Sciatic nerve (tissue), 2 donors: Measurements from ENCODE around the gene CPN2. TPM values are rescaled to one million over a fixed set of nuclear protein-coding genes. Genes with fewer than 3 reads are reported as not detected.

Source experiments
- ATAC-seq: fragments of 200-7000 bp; cut with Tn5 transposase; one replicate; pipeline ENCODE4 v1.9.1; 2020; ENCODE audit warnings: mild to moderate bottlenecking, moderate library complexity
- DNase-seq: peaks from one replicate; pipeline ENCODE4 v3.0.0-alpha.2; 2020; ENCODE audit warnings: low spot score
- intact Hi-C: fragments of 100-400 bp; cut with DNase I; formaldehyde crosslinking; loops from one replicate; pipeline ENCODE4 v1.14.2; 2022
- total RNA-seq: library from RNA; stranded (reverse); fragmentation: NEBNext Ultra II Directional; extraction: Animal tissue kit (Norgen Biotek cat#: 25700); gene quantifications from one replicate; pipeline ENCODE4 v1.2.1, GENCODE V29; 2021
- donor health status: DM: no; HTN: no; CAD: no.
- donor health status: DM: no; HTN: no; CAD: no.

The CPN2 gene
- total RNA-seq, 1 donor from 2014 or later, result not detected

DNA sequence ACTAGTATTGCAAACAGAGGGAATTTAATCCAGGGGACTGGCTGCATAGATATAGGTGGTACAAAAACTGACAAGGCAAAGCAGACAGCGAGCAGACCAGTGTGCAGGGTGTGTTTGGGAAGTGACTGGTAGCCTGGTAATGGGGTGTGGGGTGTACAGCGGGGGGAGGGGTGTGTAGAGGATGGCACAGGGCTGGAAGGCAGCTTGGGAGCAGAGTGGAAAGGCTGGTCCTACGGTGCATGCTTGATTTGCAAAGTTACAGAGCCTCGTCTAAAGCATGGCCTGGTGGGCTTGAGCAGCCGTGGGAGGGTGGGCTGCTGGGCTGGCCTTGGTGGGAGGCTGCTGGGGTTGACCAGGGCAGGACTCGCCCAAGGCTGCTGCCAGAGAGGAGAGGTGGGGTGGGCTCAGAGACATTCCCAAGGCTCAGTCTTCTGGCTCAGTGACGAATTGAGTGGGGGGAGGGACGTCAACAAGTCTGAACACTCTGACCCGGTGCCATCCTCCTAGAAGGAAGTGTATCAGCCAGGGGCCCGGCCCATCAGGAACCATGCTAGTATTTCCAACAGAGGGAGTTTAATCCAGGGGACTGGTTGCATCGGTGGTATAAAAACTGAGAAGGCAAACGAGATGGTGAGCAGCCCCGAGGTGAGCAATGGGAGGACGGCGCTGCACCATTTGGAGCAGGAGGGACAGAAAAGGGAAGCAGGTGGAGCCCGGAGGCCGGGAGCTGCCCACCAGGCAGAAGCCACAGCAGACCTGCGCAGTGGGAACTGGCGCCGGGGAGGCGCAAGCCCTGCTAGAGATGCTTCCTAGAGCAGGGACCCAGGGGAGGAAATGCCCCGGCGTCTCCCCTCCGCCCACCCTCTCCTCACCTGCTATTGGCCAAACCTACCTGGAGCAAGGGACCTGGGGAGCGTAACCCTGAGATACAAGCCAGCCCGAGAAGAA lies 29.2 kb downstream of the CPN2 start:
- DNase-seq (no peak), ATAC-seq (no peak)
- intact Hi-C loops, result no loop called here

DNA sequence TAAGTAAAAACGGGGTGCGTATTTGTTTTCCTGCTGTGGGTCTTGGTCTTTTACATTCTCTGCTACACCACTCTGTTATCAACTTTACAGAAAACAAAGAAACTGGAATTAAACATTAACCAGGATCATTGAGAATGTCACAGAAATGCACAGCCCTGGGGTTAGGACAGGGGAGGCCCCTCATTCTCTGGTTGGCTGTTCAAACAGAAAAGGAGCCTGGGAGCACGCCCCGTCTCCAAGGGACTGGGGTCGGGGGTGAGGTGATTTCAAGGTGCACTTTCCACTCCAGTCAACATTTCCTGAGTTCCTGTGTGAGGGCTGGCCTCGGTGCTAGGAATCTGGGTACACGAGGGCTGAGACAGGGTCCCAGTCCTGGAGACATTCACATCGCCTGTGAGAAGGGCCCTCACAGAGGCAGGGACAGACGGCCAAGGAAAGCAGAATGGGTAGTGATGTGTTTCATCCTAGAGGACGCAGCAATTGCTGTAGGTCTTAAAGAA lies 30.3 kb downstream of the CPN2 start:
- no peak for DNase-seq
- intact Hi-C loops, result no loop called here
- no peak for ATAC-seq

DNA sequence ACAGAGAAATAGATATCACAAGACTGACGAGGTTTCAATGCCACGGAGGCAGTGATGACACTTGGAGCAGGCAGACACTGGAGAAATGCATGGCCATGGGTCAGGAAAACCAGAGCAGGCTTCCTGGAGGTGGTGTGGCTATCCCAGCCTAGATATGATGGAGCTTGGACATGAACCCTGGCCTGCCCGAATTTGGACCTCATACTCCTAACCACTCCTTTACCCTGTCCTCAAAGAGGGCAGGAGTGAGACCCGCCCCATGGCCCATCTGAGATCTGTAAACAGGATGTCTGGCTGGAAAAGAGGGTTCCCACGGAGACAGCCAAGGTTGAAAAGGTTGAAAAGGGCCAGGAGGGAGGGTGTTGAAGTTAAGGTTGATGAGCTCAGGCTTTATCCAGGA lies 31.0 kb downstream of the CPN2 start:
- intact Hi-C loops, result no loop called here
- no peak for ATAC-seq
- no peak for DNase-seq

DNA sequence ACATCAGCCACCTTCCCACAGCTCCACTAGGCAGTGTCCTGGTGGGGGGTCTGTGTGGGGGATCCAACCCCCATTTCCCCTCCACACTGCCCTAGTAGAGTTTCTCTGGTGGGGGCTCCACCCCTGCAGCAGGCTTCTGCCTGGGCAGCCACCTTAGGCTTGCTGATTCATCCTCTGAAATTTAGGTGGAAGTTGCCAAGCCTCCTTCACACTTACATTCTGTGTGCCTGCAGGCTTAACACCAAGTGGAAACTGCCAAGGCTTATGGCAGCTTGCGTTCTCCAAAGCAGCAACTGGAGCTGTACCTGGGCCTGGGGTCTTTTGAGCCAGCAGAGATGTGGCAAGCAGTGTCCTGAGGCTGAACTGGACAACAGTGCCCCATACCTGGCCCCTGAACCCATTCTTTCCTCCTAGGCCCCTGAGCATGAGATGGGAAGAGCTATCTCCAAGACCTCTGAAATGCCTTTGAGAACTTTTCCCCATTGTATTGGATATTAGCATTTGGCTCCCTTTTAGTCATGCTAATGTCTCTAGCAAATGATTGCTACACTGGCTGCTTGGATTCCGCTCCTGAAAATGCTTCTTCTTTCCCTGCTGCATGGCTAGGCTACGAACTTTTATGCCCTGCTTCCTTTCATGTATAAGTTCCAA lies 32.5 kb downstream of the CPN2 start:
- intact Hi-C loops, result loop anchor here (5.0 kb wide), 1 partner anchor 531 kb away; no protein-coding TSS in a partner anchor
- no peak for ATAC-seq
- DNase-seq, result no peak

DNA sequence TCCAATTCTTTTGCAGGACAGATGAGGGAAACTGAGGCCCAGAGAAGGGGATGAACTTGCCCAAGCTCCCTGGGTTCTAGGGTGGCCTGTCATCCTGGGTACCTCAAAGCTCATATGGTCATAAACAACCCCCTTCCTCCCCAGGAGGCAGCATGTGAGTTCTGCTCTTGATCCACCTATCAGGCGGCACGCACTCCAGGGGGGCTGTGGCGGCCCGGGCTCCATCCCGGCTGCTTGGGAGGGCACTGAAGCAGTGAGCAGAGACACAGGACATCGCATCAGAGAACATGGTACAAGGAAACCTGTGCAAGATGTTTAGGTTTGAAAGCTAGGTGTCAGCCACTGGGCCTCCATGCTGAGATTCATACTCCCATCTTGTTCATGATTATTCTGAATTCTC lies 34.2 kb downstream of the CPN2 start:
- intact Hi-C loops, result loop anchor here (5.0 kb wide), 1 partner anchor 530 kb away; no protein-coding TSS in a partner anchor
- DNase-seq, result no peak
- no peak for ATAC-seq

DNA sequence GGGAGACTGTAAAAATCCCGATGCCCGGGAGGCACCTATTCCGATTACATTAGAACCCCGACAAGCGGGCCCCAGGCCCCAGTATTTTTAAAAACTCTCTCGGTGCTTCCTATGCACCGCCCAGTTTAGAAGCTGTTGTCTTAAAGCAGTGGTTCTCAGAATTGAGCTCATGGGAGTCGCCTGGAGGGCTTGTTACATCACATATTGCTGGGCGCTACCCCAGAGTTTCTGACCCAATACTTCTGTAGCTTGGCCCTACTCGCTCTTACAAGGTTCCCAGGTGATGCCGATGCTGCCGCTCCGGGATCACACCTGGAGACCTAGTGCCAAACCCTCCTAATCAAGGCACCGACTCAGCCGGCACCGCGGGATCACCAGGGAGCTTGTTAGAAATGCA lies 35.2 kb downstream of the CPN2 start:
- no peak for DNase-seq
- ATAC-seq, result peak; percentile 12
- intact Hi-C loops, result loop anchor here (5.0 kb wide), 1 partner anchor 529 kb away; no protein-coding TSS in a partner anchor

DNA sequence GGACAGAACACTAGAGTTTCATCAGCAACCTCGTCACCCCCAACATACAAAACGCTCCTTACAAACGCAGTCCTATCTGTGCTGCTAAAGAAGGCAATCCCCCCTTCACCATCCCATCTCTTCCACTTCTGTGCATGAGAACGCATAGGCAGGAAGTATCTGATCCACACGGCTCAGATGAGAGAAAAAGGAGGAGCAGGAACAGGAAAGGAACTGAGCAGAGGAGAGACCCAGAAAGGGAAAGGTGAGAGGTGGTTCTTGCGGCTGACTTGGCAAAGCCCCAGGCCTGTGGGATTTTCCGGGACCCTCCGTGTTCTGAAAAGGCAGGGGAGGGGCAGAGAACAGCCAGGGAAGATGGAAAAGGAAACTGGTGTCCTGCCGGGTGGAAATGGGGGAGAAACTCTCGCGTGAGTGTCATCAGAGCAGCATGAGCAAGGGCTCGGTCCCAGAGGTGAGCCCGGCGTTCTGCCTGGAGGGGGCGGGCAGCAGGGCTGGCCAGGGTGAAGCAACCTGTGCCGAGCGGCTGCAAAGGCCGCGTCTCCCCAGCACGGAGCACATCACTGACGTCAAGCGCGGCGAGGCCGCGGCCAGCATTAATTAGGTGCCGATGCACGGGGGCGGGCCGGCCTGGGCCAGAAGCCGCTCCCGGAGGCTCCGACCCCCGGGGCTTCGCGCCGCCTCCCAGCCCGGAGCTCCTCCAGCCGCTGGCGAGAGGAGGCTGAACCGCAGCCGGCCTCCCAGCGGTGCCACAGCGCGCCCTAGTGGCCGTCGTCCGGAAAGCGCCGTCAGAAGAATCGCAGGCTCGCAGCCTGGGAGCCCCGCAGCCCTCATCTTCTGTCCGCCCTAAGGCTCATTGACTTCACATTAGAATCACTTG lies 35.8 kb downstream of the CPN2 start:
- intact Hi-C loops, result loop anchor here (5.0 kb wide), 1 partner anchor 528 kb away; no protein-coding TSS in a partner anchor
- peak; percentile 95 for DNase-seq
- peak; percentile 84 for ATAC-seq

DNA sequence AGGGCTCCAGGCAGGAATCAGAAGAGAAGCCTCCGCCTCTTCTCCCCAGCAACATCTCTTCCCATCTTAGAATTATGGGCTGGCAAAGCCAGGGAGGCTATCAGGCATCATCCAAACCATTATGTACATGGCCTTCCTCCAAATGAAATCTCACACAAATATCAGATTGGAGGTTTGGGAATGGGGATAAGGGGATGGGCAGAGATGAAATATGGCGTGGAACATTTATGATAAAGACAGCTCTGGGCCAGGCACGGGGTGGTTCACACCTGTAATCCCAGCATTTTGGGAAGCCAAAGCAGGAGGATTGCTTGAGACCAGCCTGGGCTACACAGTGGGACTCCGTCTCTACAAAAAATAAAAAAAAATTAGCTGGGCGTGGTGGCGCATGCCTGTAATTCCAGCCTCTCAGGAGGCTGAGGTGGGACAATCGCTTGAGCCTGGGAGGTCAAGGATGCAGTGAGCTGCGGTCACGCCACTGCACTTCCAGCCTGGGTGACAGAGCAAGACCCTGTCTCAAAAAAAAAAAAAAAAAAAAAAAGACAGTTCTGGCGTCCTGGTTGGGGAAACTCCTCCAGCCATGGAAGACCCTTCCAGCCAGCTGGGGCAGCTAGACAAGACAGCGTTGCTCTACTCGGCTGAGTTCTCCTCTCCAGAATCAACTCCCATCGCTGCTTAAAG lies 36.6 kb downstream of the CPN2 start:
- intact Hi-C loops, result loop anchor here (5.0 kb wide), 2 partner anchors 177 to 527 kb away; partner anchors contain the start of gene HES1
- peak; percentile 1 for ATAC-seq
- no peak for DNase-seq

DNA sequence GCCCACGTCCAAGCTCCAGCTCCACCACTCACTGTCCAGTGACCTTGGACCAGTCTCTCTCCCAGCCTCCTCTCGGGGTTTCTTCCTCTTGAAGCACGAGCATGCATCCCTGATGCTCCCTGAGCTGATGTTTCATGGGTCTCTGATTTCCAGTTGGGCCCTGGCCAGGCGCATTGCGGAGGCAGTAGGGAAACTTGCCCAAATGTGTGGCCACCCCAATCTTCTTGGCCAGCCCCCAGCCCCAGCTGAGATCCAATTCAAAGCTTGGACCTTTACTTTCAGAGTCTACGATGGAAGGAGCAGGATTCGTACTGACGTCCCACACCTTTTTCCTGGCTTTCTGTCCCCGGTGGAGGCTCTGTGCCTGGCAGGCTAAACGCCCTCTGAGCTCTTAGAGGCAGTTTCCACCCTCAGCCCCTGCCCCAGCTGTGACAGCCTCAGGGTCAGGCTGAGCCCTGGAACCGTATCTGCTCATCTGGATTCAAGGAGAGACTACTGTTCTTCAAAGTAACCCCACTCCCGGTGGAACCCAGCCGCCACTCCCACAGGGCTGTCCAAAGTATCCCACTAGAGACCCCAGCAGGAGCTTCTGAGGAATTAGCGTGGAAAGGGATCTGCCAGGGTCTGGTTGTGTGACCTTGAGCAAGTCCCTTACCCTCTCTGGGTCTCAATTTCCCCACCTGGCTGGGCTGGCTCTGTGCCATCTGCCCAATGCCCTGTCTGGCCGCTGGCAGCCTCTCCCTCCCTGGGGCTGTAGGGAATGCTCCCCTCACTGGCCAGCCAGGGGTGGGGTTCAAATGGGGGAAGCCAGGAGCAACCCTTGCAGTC lies 37.4 kb downstream of the CPN2 start:
- intact Hi-C loops, result loop anchor here (5.0 kb wide), 1 partner anchor 176 kb away; the partner anchor contains the start of gene HES1
- ATAC-seq, result peak; percentile 32
- peak; percentile 85 for DNase-seq

DNA sequence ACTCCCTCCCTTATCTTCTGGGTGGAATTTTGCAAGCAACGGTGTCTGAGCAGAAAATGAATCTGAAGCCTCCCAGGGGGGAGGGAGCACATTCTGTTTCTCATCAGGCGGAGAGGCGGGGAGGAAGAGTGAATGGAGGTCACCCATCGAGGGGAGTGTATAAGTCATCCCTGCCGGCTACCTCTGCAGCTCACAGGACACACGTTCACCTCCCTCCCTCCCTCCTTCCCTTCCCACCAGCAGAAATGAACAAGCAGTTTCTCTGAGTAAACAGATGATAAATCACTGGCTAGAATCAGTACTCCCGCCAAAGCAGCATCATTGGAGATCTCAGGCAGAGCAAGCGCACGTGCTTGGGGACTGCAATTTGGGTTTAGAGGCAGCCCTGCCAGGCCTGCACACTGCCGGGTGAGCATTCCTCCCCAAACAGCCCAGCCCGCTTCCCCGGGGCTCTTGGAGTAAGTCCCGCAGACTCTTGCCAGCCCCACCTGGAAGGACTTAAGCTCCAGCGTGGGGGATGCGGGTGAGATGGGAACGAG lies 38.3 kb downstream of the CPN2 start:
- ATAC-seq (peak; percentile 76), DNase-seq (peak; percentile 79)
- intact Hi-C loops, result loop anchor here (5.0 kb wide), 1 partner anchor 176 kb away; the partner anchor contains the start of gene HES1

DNA sequence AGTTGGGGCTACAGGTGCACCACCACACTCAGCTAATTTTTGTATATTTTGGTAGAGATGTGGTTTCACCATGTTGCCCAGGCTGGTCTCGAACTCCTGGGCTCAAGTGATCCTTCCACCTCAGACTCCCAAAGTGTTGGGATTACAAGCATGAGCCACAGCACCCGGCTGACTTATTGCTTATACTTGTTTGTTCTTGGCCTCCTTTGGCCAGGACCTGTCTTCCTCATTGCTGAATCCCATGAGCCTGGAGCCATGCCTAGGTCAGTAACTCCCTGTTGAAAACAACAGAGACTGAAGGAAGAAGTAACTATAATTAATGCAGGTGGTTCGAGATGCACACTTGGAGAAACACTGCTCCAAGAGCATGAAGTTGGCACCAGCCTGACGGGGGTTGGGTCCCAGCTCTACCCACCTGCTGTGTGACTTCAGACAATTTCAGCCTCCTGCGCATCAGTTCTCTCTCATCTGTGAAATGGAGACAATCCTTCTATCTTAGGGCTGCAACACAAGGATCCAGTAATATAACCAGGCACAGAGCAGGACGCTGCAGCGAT lies 38.9 kb downstream of the CPN2 start:
- intact Hi-C loops, result loop anchor here (5.0 kb wide), 1 partner anchor 175 kb away; the partner anchor contains the start of gene HES1
- DNase-seq, result no peak
- ATAC-seq, result no peak

DNA sequence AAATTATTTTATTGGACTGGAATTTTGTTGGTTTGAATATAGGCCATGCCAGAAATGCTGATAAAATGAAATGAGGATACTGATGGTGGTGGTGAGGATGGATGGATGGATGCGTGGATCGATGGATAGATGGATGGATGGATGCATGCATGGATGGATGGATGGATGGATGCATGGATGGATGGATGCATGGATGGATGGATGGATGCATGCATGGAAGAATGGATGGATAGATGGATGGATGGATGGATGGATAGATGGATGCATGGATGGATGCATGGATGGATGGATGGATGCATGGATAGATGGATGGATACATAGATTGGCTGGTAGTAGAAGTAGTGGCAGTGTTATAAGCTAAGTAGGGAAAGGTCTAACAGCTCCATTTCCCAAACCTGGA lies 40.1 kb downstream of the CPN2 start:
- no peak for DNase-seq
- intact Hi-C loops, result loop anchor here (5.0 kb wide), 1 partner anchor 174 kb away; the partner anchor contains the start of gene HES1
- no peak for ATAC-seq

DNA sequence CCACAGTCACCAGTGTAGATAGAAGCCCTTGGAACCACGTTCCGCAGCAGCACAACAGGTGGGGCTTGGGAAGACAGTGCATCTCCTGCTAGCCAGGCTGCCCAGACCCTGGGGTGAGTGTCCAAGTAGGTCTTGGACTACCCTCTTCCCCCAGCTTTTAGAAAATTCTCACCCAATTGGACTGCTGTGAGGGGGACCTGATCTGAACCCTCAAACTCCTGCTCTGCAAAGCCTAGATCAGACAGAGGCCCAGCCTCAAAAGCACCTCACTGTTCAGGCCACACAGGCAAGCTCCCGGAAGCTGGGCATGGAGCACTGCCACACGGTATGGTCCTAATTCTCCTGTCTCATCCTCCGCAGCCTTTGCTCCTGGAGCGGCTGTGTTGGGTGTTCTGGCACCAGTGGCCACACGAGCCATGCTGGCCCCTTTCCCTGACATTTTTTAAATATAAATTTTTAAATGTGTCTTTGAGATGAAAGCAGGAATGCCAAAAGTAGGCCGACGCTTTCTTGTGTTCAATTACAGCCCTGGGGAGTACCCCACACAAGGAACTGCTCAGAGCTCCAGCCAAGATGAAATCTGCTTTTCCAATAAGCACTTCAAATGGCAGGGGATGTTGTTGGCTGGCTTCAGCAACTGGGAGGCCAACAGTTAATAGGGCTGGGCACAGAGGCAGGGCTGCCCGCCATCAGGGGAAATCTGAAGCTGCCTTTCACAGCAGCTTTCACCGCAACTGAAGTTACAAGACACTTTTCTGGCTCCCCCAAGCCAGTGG lies 40.9 kb downstream of the CPN2 start:
- DNase-seq (no peak), ATAC-seq (no peak)
- intact Hi-C loops, result loop anchor here (5.0 kb wide), 1 partner anchor 173 kb away; the partner anchor contains the start of gene HES1

DNA sequence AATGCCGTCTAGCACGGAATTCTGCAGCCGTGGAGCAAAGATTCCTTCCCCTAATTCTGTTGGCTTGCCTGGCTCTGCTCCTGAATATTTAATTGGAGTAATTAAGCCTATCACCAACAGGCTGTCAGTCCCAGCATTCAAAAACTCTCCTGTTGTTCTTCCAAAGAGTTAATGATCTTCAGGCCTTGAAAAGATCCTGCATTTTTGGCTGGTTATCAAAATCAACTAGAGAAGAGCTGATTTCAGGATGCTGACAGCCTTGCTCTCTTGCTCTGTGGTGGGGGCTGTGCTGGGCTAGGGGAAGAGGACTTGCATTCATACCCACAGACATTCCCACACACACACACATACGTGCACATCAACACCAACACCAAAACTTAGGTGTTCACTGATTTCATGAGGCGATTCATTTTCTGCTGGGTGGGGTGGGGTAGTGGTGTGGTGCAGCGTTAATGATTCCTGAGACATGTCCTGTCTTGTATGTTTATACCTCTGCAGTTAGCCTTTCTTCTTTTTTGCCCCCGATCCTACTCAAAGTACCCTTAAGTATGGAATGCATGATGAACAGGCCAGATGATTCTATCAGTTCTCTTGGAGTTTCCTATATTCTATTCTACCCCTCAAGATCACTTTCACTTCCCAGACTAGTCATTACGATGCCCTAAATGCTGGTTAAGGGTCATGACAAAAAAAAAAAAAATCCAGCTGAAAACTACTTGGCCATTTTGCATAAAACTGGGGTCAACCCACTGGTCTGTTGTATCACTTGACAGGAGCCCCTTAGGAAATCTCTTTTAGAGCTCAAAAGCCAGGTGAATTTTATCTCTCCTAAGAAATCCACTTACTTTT lies 42.3 kb downstream of the CPN2 start:
- no peak for ATAC-seq
- DNase-seq, result no peak
- intact Hi-C loops, result no loop called here

DNA sequence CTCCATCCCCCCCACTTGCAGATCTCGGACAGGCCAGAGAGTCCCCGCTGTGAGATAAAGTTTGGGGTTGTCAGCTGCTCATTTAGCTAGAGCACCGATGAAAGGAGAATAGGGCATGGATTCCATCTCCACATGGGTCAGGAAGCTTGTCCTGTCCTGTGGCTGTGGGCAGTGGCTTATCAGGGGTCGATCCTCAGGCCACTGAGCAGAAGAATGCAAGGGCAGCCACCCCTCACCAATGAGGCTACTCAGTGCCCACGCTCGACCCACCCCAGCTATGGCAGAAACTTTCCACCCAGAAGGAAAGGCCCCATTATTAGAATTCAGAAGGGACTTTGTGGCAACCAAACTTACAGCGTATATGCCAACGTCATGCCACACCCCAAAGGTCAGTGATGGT lies 43.3 kb downstream of the CPN2 start:
- no peak for ATAC-seq
- intact Hi-C loops, result no loop called here
- no peak for DNase-seq
